ENCODE results near the gene KLHL22.

Gene KLHL22

GRCh38 chr22:20525048-20525447, 29.5 kb upstream of the KLHL22 start:
- Histone ChIP-seq H3K4me3 (ENCODE audit: low read depth, low read length) (no peak overlapping the region), H3K9me3 (ENCODE audit: control insufficient read depth, low read length) (no peaks in the 10 kb centered on the region), H3K36me3 (ENCODE audit: control insufficient read depth, insufficient read depth, low read length) (no peaks in the 10 kb centered on the region), H2AFZ (no peak overlapping the region), H3K27me3 (ENCODE audit: control insufficient read depth, insufficient read depth, low read length) (no peaks in the 10 kb centered on the region), H3K4me2 (ENCODE audit: low read length) (no peak overlapping the region), H3K4me1 (no peaks in the 10 kb centered on the region), H3K79me2 (peaks cover 26% of the 10 kb centered on the region), H3K9ac (no peak overlapping the region), H3K27ac (no peak overlapping the region)
- no peak for TF ChIP-seq CTCF (IDR thresholded peaks at IDR 0.05)

GRCh38 chr22:20524004-20524481, 28.4 kb upstream of the KLHL22 start:
- peaks cover 20% of the 10 kb centered on the region for H3K79me2 ChIP-seq
- no peak for TF ChIP-seq CTCF (IDR thresholded peaks at IDR 0.05)

GRCh38 chr22:20523086-20523983, 27.7 kb upstream of the KLHL22 start:
- Histone ChIP-seq H3K27ac (no peak overlapping the region), H2AFZ (no peak overlapping the region), H3K9ac (no peak overlapping the region), H3K4me2 (ENCODE audit: low read length) (no peak overlapping the region), H3K36me3 (ENCODE audit: control insufficient read depth, insufficient read depth, low read length) (no peaks in the 10 kb centered on the region), H3K79me2 (peaks cover 19% of the 10 kb centered on the region), H3K4me3 (ENCODE audit: low read depth, low read length) (no peak overlapping the region), H3K9me3 (ENCODE audit: control insufficient read depth, low read length) (no peaks in the 10 kb centered on the region), H3K27me3 (ENCODE audit: control insufficient read depth, insufficient read depth, low read length) (no peaks in the 10 kb centered on the region), H3K4me1 (no peaks in the 10 kb centered on the region)
- no peak for TF ChIP-seq CTCF (IDR thresholded peaks at IDR 0.05)

More at GRCh38 chr22:20524004-20524481, 28.4 kb upstream of the KLHL22 start:
- Histone ChIP-seq H3K9ac (no peak overlapping the region), H3K4me2 (ENCODE audit: low read length) (no peak overlapping the region), H3K4me1 (no peaks in the 10 kb centered on the region), H3K9me3 (ENCODE audit: control insufficient read depth, low read length) (no peaks in the 10 kb centered on the region), H2AFZ (no peak overlapping the region), H3K4me3 (ENCODE audit: low read depth, low read length) (no peak overlapping the region), H3K27me3 (ENCODE audit: control insufficient read depth, insufficient read depth, low read length) (no peaks in the 10 kb centered on the region), H3K36me3 (ENCODE audit: control insufficient read depth, insufficient read depth, low read length) (no peaks in the 10 kb centered on the region), H3K27ac (no peak overlapping the region)

- H3K4me1 ChIP-seq, result no peaks in the 10 kb centered on the region
- no peaks in the 10 kb centered on the region for H3K27me3 ChIP-seq (ENCODE audit: control insufficient read depth, insufficient read depth, low read length)
- no peaks in the 10 kb centered on the region for H3K9me3 ChIP-seq (ENCODE audit: control insufficient read depth, low read length)
- H3K27ac ChIP-seq, result no peak overlapping the region
- no peak overlapping the region for H3K4me2 ChIP-seq (ENCODE audit: low read length)
- TF ChIP-seq CTCF (IDR thresholded peaks at IDR 0.05), result no peak
- no peaks in the 10 kb centered on the region for H3K36me3 ChIP-seq (ENCODE audit: control insufficient read depth, insufficient read depth, low read length)
- no peak overlapping the region for H2AFZ ChIP-seq
- H3K4me3 ChIP-seq (ENCODE audit: low read depth, low read length), result no peak overlapping the region
- H3K79me2 ChIP-seq, result peaks cover 19% of the 10 kb centered on the region
- H3K9ac ChIP-seq, result no peak overlapping the region
These were observed 26.8 kb upstream of the KLHL22 start for GRCh38 chr22:20522134-20523004.
